Hematopoietic multipotent progenitor cell treated with erythropoietin and hydrocortisone succinate and interleukin-3 and kit ligand, for 17 days (in vitro differentiated cells): ENCODE measurements around the gene NHLH1.
"Not testable (repeated sequence)": the region's sequence is repeated elsewhere in the genome, so short reads cannot be mapped to it uniquely, and the experiment has no call there.

ENCODE experiments used
- DNase-seq: peaks from one replicate; pipeline ENCODE4 v3.0.0-alpha.2; 2015; ENCODE audit warnings: low spot score

NHLH1 gene

DNA sequence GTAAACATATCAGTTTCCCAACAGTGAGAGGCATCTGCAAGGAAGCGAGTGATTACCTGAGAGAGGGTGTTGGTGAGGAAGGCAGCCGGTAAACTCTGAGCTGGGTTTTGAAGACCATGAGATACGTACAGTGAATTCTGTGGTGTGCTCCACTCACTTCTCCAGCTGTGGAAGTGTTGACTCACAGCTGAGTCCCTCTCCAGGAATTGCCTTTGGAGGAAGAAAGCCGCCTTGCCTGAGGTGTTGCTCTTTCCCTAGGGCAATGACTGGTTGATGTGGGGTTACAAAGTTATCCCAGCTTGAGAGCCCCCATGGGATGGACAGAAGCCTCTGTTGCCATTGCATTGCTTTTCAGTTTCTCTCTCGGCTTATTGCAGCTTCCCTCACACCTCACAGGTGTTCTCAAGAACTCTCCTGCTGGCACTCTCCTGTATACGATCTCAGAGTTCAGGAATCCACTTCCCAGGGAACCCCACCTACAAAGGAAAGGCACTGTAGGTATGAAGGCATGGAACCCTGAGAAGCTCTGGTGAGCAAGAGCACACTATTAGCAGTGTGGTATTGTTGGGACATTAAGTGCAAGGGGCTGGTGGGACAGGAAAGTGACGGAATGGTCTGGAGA, 10.8 kb downstream of the NHLH1 start:
- no peak for DNase-seq

DNA sequence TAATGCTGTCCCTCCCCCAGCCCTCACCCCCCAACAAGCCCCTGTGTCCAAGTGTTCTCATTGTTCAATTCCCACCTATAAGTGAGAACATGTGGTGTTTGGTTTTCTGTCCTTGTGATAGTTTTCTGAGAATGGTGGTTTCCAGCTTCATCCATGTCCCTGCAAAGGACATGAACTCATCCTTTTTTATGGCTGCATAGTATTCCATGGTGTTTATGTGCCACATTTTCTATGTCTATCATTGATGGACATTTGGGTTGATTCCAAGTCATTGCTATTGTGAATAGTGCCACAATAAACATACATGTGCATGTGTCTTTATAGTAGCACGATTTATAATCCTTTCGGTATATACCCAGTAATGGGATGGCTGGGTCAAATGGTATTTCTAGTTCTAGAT, 17.9 kb downstream of the NHLH1 start:
- not testable (repeated sequence) for DNase-seq

DNA sequence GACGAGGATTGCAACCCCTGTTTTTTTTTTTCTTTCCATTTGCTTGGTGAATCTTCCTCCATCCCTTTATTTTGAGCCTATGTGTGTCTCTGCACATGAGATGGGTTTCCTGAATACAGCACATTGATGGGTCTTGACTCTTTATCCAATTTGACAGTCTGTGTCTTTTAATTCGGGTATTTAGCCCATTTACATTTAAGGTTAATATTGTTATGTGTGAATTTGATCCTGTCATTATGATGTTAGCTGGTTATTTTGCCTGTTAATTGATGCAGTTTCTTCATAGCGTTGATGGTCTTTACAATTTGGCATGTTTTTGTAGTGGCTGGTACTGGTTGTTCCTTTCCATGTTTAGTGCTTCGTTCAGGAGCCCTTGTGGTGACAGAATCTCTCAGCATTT, 21.5 kb downstream of the NHLH1 start:
- DNase-seq: not testable (repeated sequence)

DNA sequence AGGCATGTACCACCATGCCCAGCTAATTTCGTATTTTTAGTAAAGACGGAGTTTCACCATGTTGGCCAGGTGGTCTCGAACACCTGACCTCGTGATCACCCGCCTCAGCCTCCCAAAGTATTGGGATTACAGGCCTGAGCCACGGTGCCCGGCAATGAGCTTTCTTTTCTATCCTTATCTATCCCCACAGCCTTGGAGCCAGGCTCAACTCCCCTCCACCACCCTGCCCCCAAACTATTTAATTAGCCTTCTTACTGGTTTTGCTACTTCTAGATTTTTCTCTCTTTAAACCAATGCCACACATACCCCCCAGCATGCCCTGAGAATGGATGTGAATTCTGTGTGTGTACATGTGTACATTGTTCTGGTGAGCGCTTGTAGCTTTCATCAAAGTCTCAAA, 27.8 kb downstream of the NHLH1 start:
- DNase-seq: no peak

DNA sequence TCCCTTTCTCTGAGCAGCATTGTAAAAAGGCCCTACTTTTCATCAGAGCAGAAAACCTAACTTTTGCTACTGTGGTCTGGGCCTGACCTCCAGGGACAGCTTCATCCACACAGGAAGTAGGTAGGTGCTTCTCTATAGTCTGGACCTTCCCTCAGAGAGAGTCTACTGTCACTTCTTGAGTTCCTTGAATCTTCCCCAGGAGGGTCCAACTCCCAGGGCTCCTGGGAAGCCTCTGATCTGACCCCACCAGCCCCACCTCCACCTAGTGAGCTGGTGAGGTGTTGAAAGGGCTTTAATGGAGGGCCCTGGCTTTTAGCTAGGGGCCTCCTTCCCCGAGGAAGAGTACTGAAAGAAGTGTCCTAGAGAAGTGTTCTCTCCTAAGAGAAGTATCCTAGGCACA, 30.8 kb downstream of the NHLH1 start:
- DNase-seq: no peak

DNA sequence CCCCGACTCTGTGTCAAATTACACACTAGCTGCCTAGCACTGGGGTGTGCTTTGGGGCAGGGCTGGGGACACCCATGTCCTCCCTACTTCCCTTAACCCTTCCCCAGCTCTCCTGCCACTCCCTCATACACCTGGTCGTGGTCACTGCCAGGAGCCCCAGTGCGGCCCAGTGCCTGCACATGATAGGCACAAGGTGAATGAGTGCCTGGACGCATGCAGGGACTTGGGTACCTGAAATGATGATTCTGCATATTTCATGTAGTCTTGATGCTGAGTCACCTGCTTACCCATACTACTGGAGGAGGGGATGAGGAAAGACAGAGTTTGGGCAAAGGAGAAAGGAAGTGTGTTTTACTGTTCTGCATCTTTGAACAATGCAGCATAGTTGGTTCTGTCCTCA, 32.0 kb downstream of the NHLH1 start:
- no peak for DNase-seq

DNA sequence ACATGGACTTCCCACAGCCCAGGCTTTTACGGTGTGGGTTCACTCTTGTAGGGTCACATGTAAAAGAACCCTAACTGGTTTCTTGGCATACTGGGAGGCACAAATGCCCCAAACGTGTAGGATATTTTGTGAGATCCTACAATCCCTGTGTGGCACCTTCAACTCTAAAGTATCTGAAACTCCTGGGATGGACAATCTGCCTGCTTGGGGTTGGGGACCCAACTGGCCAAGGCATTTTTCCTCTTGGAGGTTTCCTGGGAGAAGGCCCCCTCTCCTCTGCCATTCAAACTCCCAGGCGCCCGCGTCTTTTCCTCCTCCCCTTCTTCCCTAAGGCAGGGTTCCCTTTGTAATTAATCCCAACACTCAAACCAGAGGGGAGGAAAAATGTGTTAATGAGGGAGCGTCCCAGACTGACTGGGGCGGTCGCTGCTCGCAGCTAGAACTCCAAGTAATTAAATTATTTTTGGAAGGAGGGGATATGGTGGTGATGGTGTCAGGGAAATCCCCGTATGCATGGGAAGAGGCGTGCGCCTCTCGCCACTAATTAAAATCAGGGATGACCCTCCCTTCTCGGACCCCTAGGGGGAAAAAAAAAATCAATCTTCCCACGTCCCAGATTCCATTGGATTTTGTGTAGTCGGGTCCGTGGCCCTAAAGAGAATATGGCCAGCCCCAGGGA, 32.8 kb downstream of the NHLH1 start:
- DNase-seq: no peak

DNA sequence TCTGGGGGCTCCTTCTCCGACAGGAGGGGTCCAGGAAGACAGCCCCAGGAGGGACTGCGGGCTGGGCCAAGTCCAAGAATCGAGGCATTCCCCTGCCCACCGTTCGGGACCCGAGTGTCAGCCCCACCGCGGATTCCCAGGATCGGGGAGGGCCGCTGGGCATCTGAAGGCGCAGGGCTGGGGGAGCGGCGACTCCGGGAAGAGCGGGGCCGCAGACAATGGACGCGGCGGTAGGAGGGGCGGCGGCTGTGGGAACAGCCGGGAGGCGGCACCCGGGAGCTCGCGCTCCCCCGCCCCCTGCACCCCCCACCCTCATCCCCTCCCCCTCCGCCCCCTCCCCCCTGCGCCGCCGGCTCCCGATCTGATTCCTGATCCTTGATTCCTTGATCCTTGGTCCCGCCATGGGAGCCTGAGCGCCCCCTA, 33.4 kb downstream of the NHLH1 start, which contains the start of gene VANGL2:
TSS of gene VANGL2 (plus strand) at position 342 of the 423 bp plus-strand sequence. CDS start 15,274 bp downstream, outside the sequence.
- DNase-seq: no peak

DNA sequence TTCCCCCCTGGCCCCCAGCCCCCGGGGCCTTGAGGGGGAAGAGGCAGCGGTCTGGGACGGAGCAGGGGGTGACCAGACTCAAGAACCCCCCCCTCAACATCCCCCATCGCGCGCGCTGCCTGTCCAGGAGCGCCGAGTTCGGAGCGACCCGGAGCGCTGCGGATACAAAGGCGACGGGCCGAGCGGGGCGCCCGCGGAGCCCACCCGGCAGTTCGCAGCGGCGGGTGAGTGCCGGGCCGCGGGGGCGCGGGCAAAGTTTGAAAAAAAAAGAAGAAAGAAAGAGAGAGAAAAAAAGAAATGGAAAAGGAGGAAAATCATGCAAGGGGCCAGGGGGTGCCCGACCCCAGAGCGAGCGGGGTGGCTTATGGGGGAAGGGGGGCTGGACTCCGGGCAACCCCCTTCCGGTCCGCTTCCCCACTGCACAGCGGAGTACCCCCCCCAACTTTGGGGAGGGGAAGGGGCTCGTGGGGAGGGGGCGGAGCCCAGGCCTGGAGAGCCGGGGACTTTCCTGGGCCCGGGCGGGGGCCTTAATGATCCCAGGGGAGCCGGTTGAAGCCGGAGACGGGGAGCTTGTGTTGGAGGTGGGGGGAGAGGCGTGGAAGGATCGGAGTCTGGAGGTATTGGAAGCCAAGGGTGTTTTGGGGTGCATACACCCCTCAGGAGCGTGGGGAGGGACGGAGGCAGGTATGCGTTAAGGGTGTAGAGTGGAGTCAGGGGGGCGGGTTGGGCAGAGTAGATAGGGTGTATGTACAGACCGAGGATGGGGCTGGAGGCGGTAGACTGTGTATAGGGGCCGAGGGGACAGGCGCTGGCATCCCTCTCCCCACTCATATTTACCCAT, 34.0 kb downstream of the NHLH1 start:
- DNase-seq: no peak

DNA sequence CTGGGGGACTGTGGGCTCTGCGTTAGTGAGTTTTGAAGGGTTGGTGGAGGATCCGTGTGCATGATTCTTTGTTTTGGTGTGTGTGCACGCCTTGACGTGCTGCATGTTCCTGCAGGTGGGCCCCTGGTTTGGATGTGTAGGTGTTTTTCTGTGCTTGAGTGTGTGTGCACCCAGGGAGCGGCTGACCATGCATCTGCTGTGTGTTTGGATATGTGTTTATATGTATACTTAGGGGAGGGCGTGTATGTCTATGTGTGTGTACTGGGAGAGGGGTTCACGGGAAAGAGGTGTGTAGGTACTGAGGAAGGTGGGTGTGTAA, 34.6 kb downstream of the NHLH1 start:
- DNase-seq: no peak

DNA sequence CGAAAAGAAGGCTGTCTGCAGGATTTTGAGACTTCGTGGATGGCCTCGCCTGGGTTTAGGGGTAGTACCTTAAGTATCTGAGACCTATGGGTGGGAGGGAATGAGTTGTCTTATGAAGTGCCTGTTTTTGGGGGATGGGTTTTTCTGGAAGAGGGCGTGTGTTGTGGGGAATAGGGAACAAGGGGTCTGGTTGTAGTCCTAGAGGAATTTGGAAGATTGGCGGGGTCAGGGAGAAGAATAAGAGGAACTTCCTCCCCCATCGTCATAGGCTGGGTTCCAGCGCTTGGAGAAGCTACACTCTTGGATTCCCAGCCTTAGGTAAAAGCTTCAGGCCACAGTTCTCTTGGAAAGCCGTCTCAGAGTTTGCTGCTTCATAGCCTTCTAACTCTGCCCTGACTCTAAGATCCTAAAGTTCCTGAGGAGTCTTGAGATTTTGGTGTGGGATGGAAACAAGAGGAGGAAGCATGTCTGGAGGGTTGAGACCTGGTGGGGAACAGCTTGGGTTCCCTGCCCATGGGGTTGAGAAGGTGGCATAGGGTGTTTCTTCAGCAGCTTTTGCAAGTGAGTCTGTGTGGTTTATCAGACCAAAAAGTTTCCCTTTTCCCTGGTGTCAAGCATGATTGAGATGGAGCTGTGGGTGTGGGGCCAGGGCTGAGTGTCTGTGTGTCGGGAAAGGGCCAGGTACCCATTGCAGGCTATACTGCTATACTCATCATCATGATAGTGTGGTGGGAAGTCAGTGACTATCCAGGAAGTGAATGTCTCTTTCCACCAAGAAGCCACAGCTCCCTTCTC, 35.3 kb downstream of the NHLH1 start:
- no peak for DNase-seq

DNA sequence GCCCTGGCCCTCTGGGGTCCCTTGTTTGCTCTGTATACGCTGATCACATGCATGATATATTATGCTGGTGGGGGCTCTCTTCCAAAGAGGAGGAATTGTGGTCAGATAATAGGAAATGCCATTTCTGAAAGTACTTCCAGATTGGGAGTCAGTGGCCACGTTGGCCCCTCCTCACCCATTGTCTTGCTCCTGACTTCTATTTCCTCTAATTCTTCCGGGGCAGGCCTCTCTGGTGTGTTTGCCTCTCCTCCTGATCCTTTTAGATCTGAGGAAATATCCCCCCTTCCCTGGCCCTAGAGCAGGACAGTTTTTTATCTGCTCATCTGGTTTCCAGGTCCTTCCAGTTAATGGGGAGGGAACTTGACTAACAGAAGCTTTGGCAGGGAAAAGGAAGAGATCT, 36.4 kb downstream of the NHLH1 start:
- DNase-seq: no peak

DNA sequence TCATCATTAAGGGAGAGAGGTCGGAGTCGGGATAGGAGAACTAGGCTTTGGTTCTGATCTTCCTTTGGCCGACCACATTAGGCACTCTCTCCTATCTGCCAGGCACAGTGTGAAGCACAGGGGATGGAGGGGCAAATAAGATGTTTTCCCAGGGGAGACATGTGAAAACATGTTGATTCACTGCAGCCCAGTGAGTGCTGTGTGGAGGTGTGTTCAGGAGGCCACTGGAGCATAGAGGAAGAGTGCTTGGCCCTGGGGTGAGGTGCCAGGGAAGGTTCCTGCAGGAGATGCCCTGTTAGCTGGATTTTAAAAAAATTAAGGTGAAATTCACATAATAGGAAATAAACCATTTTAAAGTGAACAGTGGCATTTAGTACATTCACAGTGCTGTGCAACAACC, 37.2 kb downstream of the NHLH1 start:
- no peak for DNase-seq

DNA sequence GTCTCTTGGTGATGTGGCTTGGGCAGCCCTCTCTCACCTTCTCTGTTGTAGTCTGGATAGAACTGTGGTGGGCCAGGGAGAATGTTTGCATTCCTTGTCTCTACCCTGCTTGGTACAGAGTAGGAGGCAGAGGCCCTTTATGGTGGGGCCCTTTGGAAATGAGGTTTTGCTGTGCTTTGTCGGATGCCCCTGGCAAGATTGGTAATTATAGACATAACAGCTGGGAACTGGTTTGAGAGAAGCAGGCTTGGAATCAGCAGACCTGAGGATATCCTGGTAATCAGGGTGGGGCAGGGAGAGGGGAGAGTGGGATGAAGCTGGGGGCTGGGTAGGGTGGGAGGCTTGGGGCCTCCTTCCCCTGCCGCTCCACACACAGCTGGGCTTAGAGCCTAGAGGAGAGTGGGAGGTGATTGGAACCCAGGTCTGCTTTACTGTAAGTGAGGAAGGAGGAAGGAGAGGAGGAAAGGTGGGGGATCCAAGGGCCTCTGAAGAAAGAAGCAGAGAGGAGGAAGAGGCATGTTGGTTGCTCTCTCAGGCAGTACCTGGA, 38.5 kb downstream of the NHLH1 start:
- no peak for DNase-seq

DNA sequence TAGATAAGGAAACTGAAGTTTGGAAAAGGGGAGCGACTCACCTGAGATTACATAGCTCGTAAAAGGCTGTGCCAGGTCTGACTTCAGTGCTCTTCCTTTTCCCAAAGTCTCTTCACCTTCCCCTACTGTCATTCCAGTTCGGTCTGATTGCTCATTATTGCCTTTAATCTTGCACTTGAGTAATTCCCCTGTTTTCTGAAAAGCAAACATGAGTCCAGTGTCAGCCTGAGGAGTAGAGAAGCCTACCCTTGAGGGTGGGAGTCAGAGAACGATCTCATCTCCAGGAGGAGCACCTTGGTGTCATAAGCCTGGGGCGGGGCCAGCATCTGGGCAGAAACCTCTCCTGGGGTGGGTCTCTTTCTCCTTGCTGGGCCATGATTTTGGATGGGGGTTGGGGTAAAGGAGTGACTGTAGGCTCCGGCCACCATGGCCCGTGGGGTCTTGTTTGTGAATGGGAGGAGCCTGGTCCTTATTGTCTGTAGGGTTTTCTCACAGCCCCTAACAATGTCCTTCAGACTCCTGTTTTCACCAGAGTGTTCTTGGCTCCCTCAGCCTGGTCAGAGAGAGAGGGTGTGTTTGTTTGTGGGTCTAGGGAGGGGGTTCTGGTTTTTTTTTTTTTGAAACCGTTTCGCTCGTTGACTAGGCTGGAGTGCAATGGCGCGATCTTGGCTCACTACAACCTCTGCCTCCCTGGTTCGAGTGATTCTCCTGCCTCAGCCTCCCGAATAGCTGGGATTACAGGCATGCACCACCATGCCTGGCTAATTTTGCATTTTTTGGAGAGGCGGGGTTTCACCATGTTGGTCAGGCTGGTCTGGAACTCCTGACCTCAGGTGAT, 39.5 kb downstream of the NHLH1 start:
- DNase-seq: no peak

DNA sequence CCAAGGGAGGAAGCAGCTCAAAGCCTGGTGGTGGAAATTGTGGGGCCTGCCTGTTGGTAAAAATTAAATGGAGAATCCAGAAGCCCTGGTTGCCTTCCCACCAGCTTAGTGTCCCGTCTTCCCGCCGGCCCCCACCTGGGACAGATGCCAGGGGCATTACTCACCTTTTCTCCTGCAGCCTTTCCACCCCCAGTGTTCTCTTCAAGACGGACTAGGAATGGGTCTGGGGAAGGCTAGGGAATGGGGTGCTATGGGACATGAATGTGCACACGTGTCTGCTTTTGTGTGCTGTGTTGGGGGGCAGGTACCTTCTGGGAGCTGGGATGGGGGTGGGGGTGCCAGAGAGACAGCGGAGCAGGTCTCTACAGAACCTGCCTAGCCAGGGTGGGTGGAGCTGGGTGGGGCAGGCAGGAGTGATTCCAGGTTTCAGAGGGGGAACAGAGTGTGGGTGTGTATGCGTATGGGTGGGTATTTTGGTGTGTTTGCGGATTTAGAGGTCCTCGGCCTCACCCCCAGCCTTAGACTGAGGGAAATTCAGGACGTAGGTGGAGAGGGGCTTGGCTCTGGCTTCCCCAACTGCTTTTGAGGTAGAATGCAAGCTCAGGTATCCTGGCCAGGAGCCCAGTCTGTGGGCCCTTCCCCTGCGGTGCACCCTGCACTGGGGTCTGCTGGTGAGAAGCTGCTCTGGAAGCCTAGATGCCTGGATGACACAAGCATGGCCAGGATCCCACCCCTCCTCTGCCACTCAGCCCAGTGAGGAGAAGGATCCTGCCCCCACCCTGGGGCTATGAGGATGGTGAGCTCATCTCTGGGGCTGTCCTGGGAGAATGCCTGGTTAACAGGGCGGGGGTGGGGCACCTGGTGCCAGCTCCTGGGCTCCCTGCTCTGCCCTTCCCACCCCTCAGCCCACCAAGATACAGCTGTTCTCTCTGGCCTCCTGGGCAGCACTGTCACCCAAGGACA, 41.2 kb downstream of the NHLH1 start:
- DNase-seq: no peak

DNA sequence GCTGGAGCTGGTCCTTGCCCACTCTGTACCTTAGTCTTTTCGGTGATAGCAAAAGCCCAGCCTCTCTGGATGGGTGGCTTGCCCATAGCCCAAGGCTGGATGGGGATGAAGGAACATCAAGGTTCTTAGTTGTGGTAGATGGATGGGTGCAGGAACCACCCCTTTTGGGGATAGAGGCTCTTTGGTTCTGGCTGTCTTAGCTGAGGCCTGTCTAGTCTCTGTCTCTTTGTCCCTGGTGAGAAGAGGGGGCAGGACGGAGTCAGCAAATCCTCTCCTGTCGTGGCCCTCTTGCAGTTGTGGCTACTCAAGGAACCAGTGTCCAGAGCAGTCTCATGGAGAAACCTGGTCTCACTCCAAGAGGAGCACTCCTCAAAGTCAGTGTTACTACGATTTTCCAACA, 42.0 kb downstream of the NHLH1 start:
- no peak for DNase-seq

DNA sequence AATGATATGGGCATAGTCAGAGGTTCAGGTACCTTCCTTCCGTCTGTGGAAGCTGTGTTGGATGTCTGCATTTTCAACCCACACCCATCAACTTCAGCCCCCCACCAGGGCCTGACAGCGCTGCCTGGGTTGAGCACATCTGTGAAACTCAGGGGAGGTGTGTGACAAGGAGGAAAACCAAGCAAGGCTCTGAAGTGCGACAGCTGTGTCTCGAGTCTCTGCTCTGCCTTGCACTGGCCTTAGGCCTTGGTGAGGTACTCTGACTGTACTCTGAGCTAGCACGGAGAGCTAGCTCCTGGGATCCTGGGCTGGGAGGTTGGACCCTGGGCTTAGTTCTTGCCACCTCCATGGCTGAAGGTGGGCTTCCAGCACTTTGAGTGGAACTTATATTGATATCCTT, 42.6 kb downstream of the NHLH1 start:
- no peak for DNase-seq

DNA sequence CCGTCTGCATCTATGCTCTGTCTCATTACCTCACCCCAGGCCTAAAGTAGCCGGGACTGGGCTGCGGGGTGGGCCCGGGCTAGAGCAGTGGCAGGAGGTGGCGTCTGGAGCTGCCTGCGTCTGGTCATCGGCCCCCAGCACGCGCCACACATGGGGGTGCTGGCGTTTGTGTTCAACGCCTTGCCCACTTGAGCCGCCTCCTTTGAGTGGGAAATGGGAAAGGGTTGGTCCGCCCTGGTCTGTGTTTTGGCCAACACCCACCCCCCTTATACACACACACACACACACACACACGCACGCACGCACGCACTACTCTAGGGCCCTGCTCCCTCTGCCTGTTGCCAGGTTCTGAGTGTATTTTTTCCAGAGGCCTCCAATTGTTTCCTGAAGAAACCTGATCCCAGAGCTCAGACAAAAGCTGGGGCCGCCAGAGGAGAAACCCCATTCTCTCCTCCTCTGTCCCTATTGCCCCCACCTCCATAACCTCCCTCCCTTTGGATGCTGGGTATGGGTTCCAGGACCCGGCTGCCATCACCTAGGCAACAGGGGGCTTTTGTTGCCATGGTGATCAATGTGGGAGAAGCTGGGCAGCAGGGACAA, 43.6 kb downstream of the NHLH1 start:
- DNase-seq: no peak
